GM23248 (cell line): ENCODE data around the gene DDX59.

Experiments used
- EZH2 ChIP-seq: fragments of 200-600 bp; sonication (generic); IDR thresholded peaks from 2 replicates; pipeline ENCODE4 v1.6.1; 2018; ENCODE audit warnings: antibody characterized with exemption, mild to moderate bottlenecking; ENCODE audit not compliant: insufficient read depth, poor library complexity, severe bottlenecking
- EZH2phosphoT487 ChIP-seq: fragments of 200-600 bp; sonication (generic); IDR thresholded peaks from 2 replicates; pipeline ENCODE4 v1.6.1; 2018; ENCODE audit warnings: antibody characterized with exemption, moderate library complexity, mild to moderate bottlenecking, low read depth; ENCODE audit not compliant: insufficient read depth

DNA sequence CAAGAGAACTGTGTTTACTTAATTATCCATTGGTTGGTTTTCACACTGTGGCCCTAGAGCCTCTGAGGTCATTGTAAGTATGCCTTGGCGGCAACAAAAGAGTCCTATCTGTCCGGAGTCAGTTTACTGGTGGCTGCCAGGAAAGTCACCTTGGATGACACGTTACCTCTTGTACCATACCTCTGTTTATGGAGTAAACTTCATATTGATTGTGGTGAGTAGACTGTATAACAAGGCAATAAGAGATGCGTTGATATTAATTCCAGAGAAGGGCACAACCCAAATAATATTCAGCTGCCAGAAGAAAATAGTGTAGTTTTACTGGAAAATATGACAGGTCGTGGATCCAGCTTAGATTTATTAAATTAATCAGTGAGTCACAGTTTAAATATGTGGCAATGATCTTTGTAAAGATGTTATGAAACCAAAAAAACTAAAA lies 28.7 kb downstream of the DDX59 start:
- TF ChIP-seq EZH2 (no peak), EZH2phosphoT487 (no peak)
